ENCODE results near the gene TICAM1.
"Not testable (repeated sequence)": the region's sequence is repeated elsewhere in the genome, so short reads cannot be mapped to it uniquely, and the experiment has no call there.

TICAM1 gene

DNA sequence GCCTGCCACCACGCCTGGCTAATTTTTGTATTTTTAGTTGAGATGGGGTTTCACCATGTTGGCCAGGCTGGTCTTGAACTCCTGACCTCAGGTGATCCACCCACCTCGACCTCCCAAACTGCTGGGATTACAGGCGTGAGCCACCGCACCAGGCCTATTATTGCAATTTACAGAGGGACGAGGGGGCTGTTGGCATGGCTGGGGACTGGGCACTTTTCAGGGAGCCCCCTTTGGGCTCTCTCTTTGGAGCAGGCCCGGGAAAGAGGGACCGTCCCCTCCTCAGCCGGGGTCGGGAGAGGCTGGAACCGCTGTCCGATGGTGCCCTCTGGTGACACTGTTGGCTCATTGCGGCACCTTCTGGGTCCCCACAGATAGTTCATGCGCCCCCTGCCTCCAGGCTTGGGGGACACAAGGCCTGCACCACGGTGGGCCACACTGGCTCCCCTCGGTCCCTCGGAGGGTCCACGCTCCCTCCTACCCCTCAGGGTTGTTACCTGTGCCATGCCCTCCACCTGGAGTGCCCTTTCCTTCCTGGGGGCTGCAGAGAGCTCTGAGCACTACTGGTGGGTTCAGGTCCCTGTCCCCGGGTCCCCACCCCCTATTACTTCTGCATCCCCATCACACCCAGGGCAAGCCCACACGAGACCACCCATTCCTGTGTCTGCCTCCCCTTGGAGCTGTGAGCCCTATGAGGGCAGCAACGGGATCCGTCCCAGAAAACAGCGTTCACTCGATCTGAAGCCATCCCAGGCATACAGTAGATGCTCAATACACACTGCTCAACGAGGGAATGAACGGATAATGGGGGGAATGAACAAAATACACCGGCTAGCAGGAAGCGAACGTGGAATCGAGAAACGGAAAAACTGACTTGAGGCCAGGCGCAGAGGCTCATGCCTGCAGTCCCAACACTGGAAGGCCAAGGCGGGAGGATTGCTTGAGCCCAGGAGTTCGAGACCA is 27.5 kb downstream of the TICAM1 start:
- peak; percentile 56 for DNase-seq

DNA sequence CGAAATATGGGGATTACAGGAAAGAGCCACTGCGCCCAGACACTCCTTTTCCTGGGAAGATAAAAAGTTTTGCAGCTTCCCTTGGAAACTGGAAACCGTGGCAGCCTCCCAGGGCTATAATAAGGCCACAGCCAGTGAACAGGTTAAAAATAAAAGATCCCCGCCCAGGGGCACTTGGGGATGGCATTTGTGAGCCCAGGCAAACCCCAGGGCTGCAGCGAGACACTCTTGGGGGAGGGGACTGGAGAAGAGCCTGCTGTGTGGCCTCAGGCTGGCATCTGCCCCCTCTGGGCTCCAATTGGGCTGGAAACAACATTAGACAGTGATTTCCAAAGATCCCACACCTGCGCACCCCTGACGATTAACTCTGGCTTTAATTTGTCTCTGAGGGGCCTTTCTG is 28.8 kb downstream of the TICAM1 start:
- no peak for DNase-seq

DNA sequence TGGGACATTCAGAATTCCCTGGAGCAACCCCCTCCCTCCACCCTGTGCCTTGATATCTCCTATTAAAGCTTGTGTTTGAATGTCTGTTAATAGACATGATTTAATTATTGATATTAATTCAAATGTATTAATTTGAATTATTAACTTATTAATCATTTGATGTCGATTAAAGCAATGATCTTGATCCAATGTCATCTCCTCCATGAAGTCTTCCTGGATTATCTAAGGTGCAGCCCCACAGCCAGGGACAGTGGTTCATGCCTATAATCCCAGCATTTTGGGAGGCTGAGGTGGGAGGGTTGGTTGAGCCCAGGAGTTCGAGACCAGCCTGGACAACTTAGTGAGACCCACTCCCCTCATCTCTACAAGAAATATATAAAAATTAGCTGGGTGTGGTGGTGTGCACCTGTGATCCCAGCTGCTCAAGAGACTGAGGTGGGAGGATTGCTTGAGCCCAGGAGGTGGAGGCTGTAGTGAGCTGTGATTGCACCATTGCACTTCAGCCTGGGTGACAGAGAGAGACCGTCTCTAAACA is 30.4 kb downstream of the TICAM1 start:
- no peak for DNase-seq

GRCh38 chr19:4800591-4801081 is 30.9 kb downstream of the TICAM1 start:
- DNase-seq = no peak

DNA sequence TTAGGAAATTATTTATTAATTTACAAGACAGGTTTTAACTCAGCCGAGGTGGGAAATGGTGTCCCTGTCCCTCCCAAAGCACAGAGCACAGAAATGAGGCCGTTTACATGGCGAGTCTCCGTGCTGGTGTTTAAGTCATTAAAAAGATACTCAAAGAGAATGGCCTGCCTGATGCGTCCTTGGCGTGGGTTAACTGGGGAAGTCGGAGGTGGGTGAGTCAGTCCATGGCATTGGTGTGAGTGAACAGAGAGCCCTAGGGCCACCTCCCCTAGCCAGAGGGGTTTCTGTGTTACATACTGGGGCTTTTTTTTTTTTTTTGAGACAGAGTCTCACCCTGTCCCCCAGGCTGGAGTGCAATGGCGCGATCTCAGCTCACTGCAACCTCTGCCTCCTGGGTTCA is 36.1 kb downstream of the TICAM1 start:
- no peak for DNase-seq

- no peak for DNase-seq
Measured at GRCh38 chr19:4794971-4795370, 36.5 kb downstream of the TICAM1 start.

GRCh38 chr19:4793278-4793677 is 38.2 kb downstream of the TICAM1 start:
- not testable (repeated sequence) for DNase-seq

DNA sequence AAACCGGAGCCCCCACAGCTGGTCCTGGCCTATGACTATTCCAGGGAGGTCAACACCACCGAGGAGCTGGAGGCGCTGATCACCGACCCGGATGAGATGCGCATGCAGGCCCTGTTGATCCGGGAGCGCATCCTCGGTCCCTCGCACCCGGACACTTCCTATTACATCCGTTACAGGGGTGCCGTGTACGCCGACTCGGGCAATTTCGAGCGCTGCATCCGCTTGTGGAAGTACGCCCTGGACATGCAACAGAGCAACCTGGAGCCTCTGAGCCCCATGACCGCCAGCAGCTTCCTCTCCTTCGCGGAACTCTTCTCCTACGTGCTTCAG is 38.7 kb downstream of the TICAM1 start:
- not testable (repeated sequence) for DNase-seq

DNA sequence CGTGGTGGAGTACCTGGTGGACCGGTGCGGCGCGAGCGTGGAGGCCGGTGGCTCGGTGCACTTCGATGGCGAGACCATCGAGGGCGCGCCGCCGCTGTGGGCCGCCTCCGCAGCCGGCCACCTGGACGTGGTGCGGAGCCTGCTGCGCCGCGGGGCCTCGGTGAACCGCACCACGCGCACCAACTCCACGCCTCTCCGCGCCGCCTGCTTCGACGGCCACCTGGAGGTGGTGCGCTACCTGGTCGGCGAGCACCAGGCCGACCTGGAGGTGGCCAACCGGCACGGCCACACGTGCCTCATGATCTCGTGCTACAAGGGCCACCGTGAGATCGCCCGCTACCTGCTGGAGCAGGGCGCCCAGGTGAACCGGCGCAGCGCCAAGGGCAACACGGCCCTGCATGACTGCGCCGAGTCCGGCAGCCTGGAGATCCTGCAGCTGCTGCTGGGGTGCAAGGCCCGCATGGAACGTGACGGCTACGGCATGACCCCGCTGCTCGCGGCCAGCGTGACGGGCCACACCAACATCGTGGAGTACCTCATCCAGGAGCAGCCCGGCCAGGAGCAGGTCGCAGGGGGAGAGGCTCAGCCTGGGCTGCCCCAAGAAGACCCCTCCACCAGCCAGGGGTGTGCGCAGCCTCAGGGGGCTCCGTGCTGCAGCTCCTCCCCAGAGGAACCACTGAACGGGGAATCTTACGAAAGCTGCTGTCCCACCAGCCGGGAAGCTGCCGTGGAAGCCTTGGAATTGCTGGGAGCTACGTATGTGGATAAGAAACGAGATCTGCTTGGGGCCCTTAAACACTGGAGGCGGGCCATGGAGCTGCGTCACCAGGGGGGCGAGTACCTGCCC is 39.3 kb downstream of the TICAM1 start:
- peak; percentile 43 for DNase-seq

DNA sequence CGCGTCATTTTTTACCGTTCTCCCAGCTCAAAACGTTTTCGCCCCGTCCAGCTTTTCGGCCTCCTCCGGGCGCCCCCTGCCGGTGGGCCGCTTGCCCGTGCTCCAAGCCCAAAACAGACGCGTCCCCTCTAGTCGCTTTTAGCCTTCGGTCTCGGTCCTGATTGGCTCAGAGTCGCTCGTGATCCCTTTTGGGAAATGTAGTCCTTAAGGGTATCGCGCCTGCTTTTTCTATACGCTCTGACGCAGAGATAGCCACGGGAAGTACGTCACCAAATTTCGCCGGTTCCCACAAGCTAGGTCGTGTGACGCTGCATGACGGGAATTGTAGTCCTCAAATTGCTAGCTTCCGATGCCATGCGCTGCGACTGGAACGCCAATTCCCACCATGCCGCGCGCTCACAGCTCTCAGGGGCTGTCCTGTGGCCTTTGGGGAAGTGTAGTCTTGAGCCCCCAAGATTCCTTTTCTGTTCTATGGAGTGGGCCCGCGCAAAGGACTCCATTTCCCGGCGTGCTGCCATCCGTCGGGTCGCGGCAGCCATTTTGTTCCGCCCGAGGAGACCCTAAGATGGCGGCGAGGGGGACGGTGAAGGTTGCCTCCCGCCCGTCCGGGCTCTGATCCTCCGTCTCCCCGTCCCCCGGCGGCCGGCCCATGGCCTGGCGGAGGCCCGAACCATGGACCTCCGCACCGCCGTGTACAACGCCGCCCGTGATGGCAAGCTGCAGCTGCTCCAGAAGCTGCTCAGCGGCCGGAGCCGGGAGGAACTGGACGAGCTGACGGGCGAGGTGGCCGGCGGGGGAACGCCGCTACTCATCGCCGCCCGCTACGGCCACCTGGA is 40.1 kb downstream of the TICAM1 start, which contains the start of gene FEM1A:
Gene FEM1A (plus strand): TSS at position 552 of the 836 bp plus-strand sequence. CDS start 121 bp downstream, at position 673.
- DNase-seq = peak; percentile 98

DNA sequence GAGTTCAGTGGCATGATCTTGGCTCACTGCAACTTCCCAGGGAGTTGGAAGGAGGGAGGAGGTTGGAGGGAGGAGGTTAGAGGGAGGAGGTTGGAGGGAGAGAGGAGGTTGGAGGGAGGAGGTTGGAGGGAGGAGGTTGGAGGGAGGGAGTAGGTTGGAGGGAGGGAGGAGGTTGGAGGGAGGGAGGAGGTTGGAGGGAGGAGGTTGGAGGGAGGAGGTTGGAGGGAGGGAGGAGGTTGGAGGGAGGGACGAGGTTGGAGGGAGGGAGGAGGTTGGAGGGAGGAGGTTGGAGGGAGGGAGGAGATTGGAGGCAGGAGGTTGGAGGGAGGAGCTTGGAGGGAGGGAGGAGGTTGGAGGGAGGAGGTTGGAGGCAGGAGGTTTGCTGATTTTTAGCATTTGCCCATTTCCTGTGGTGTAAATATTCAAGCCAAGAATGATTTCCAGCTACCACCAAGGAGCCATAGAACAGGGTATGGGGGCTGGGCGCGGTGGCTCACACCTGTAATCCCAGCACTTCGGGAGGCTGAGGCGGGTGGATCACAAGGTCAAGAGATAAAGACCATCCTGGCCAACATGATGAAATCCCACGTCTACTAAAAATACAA is 45.0 kb downstream of the TICAM1 start:
- not testable (repeated sequence) for DNase-seq

DNA sequence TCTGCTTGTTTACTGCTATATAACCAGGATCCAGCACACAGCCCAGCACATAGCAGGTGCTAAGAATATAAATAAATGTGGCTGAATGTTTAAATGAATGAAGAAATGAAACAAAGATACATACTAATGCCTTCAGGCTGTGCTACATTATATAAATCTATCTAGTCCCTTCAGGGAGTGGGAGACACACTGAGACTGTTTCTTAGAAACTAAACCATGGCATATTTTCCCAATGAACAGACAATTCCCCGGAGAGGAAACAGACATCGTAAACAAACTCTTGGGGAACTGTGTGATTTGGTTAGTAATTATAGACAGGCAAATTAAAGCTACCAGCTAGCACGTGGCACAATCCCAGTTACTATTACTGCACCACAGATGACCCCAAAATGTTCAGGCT is 49.7 kb downstream of the TICAM1 start:
- DNase-seq = no peak

DNA sequence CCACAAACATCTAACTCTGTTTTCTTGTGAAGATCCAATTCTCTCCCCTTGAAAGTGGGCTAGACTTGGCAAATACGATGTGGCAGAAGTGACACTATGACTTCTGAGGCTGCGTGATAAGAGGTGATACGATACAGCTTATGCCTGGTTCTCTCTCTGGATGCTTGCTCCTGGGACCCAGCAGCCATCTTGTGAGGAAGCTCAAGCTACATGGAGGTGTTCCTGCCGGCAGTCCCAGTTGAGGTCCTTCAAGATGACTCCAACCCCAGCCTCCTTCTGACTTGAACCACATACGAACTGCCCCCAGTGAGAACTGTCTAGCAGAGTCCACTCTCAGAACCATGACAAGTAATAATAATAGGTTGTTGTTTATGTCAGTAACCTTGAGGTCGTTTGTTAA is 50.7 kb downstream of the TICAM1 start:
- no peak for DNase-seq

GRCh38 chr19:4778124-4778523 is 53.4 kb downstream of the TICAM1 start:
- not testable (repeated sequence) for DNase-seq

- no peak for DNase-seq
Measured at GRCh38 chr19:4776436-4777211, 54.9 kb downstream of the TICAM1 start.

GRCh38 chr19:4775627-4776152 is 55.8 kb downstream of the TICAM1 start:
- no peak for DNase-seq

DNA sequence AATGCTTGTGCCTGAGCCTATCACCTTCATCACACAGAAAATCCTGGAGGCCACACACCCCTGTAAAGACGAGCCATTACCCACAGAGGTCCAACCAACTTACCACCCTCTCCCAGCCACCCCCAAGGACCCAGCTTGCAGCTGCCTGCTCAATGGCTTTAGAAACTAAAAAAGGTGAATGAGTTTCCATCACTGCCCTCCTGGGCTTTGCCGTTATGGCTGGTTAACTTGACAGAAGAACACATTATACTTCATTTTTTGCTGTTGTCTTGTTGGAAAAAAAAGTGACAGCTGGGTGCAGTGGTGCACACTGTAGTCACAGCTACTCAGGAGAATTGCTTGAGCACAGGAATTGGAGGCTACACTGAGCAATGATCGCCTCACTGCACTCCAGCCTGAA is 57.4 kb downstream of the TICAM1 start:
- no peak for DNase-seq

GRCh38 chr19:4773047-4773640 is 58.4 kb downstream of the TICAM1 start:
- DNase-seq = no peak

GRCh38 chr19:4772566-4772965 is 58.9 kb downstream of the TICAM1 start:
- no peak for DNase-seq
